ENCODE data around the gene JOSD2. TPM values are rescaled to one million over a fixed set of nuclear protein-coding genes. Genes with fewer than 3 reads are reported as not detected.

Gene JOSD2
- total and polyA plus RNA-seq, 2 donors (not counting 3 experiments of a cell fraction or from before 2014, with no cell fraction given) = 37.4 to 62.8 TPM

GRCh38 chr19:50459638-50460037 lies 51.4 kb downstream of the JOSD2 start:
- H3K9me3 ChIP-seq (replicated peaks; ENCODE audit: control insufficient read depth, insufficient read depth, low read length) = no peaks in the 10 kb centered on the region
- FAIRE-seq = no peak
- DNase-seq (ENCODE audit: low read depth, low spot score) = no peak
- no peak overlapping the region for H2AFZ ChIP-seq (ENCODE audit: low read depth, low read length)
- CTCF ChIA-PET = interaction anchor here (0.9 to 7.4 kb wide), 4 partner anchors 14 to 131 kb away, joined by 3 to 144 read pairs (median 40); no protein-coding TSS in a partner anchor
- no peaks in the 10 kb centered on the region for H3K79me2 ChIP-seq (ENCODE audit: control insufficient read depth, insufficient read depth, low read length)
- H3K9me1 ChIP-seq (replicated peaks; ENCODE audit: control insufficient read depth, extremely low read depth, insufficient read depth, low read length) = no peaks in the 10 kb centered on the region
- no peak overlapping the region for H3K4me3 ChIP-seq (replicated peaks in 1 of 3; ENCODE audit: insufficient read depth in 1 of 3, low read depth in 1 of 3, low read length in 3 of 3)
- H3K27ac ChIP-seq (ENCODE audit: insufficient read depth, low read depth, low read length) = no peak overlapping the region
- no peak overlapping the region for H3K4me2 ChIP-seq (ENCODE audit: insufficient read depth, low read length)
- dilution Hi-C loops (cut with MboI; ENCODE audit: extremely low pct_ligation_motif_present, low sequenced_read_pairs) (no loop called here), intact Hi-C loops (cut with micrococcal nuclease) (loop anchor here (2.0 kb wide), 1 partner anchor 17 kb away; the partner anchor contains the start of genes EMC10 and GARIN5A)
- H4K20me1 ChIP-seq (replicated peaks; ENCODE audit: control insufficient read depth, extremely low read depth, insufficient read depth, low read length) = no peaks in the 10 kb centered on the region
- POLR2A ChIA-PET = no interaction called here
- no peak overlapping the region for H3K9ac ChIP-seq (replicated peaks; ENCODE audit: extremely low read depth, insufficient read depth, low read length)
- H3K36me3 ChIP-seq (ENCODE audit: control insufficient read depth in 2 of 2, extremely low read depth in 1 of 2, insufficient read depth in 2 of 2, low read length in 2 of 2) = no peaks in the 10 kb centered on the region
- no peaks in the 10 kb centered on the region for H3K4me1 ChIP-seq (ENCODE audit: control insufficient read depth, extremely low read depth, insufficient read depth, low read length)
- TF ChIP-seq POLR2A (IDR thresholded peaks at IDR 0.05; ENCODE audit: low read depth, low read length) (no peak), JUN (IDR thresholded peaks at IDR 0.05; ENCODE audit: borderline replicate concordance, insufficient read depth, insufficient read length, low read depth) (no peak)
- TF ChIP-seq, protein P1, sequence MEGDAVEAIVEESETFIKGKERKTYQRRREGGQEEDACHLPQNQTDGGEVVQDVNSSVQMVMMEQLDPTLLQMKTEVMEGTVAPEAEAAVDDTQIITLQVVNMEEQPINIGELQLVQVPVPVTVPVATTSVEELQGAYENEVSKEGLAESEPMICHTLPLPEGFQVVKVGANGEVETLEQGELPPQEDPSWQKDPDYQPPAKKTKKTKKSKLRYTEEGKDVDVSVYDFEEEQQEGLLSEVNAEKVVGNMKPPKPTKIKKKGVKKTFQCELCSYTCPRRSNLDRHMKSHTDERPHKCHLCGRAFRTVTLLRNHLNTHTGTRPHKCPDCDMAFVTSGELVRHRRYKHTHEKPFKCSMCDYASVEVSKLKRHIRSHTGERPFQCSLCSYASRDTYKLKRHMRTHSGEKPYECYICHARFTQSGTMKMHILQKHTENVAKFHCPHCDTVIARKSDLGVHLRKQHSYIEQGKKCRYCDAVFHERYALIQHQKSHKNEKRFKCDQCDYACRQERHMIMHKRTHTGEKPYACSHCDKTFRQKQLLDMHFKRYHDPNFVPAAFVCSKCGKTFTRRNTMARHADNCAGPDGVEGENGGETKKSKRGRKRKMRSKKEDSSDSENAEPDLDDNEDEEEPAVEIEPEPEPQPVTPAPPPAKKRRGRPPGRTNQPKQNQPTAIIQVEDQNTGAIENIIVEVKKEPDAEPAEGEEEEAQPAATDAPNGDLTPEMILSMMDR (IDR thresholded peaks at IDR 0.05; ENCODE audit: extremely low read depth in 1 of 2, insufficient read depth in 1 of 2, low read depth in 1 of 2, low read length in 2 of 2) = no peak
- no TSS peak for BruUV-seq (replicated peaks)
- no peaks in the 10 kb centered on the region for H3K27me3 ChIP-seq (ENCODE audit: control insufficient read depth in 2 of 2, insufficient read depth in 2 of 2, low read length in 2 of 2)

DNA sequence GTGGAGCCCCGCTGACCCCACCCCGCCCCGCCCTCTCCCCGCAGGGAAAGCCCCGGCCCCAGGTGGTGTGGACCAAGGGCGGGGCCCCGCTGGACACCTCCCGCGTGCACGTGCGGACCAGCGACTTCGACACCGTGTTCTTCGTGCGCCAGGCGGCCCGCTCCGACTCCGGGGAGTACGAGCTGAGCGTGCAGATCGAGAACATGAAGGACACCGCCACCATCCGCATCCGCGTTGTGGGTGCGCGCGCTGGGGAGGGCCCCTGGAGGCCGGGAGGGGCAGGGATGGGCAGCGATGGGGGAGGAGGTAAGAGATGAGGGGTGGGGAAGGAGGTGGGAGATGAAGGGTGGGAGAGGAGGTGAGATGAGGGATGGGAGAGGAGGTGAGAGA lies 51.9 kb downstream of the JOSD2 start:
- no peaks in the 10 kb centered on the region for H4K20me1 ChIP-seq (replicated peaks; ENCODE audit: control insufficient read depth, extremely low read depth, insufficient read depth, low read length)
- intact Hi-C loops (cut with micrococcal nuclease) = no loop called here
- no peaks in the 10 kb centered on the region for H3K79me2 ChIP-seq (ENCODE audit: control insufficient read depth, insufficient read depth, low read length)
- POLR2A ChIA-PET = no interaction called here
- no peak overlapping the region for H3K4me3 ChIP-seq (replicated peaks in 1 of 3; ENCODE audit: insufficient read depth in 1 of 3, low read depth in 1 of 3, low read length in 3 of 3)
- no peak overlapping the region for H3K9ac ChIP-seq (replicated peaks; ENCODE audit: extremely low read depth, insufficient read depth, low read length)
- no peaks in the 10 kb centered on the region for H3K27me3 ChIP-seq (ENCODE audit: control insufficient read depth in 2 of 2, insufficient read depth in 2 of 2, low read length in 2 of 2)
- H3K4me1 ChIP-seq (ENCODE audit: control insufficient read depth, extremely low read depth, insufficient read depth, low read length) = no peaks in the 10 kb centered on the region
- FAIRE-seq (no peak), DNase-seq (ENCODE audit: low read depth, low spot score) (no peak)
- dilution Hi-C loops (cut with MboI; ENCODE audit: extremely low pct_ligation_motif_present, low sequenced_read_pairs) = no loop called here
- H3K36me3 ChIP-seq (ENCODE audit: control insufficient read depth in 2 of 2, extremely low read depth in 1 of 2, insufficient read depth in 2 of 2, low read length in 2 of 2) = no peaks in the 10 kb centered on the region
- H2AFZ ChIP-seq (ENCODE audit: low read depth, low read length) = no peak overlapping the region
- H3K9me3 ChIP-seq (replicated peaks; ENCODE audit: control insufficient read depth, insufficient read depth, low read length) = no peaks in the 10 kb centered on the region
- no TSS peak for BruUV-seq (replicated peaks)
- CTCF ChIA-PET = interaction anchor here (2.5 kb wide), 1 partner anchor 102 kb away, joined by 8 read pairs; no protein-coding TSS in a partner anchor
- TF ChIP-seq EZH2 (IDR thresholded peaks at IDR 0.05; ENCODE audit: borderline replicate concordance, low read depth, low read length, severe bottlenecking) (no peak), GATA2 (IDR thresholded peaks at IDR 0.05; ENCODE audit: insufficient read depth, insufficient read length, low read depth, low read length) (no peak), JUN (IDR thresholded peaks at IDR 0.05; ENCODE audit: borderline replicate concordance, insufficient read depth, insufficient read length, low read depth) (no peak), FOS (IDR thresholded peaks at IDR 0.05; ENCODE audit: borderline replicate concordance, insufficient read depth, low read length) (no peak), POLR2A (IDR thresholded peaks at IDR 0.05; ENCODE audit: low read depth, low read length) (no peak), POLR2AphosphoS5 (IDR thresholded peaks at IDR 0.05; ENCODE audit: insufficient read depth, low read depth, low read length) (no peak), MYC (IDR thresholded peaks at IDR 0.05; ENCODE audit: low read depth, low read length) (no peak)
- TF ChIP-seq, protein P2, sequence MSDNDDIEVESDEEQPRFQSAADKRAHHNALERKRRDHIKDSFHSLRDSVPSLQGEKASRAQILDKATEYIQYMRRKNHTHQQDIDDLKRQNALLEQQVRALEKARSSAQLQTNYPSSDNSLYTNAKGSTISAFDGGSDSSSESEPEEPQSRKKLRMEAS (IDR thresholded peaks at IDR 0.05; ENCODE audit: insufficient read depth, insufficient read length) = no peak
- TF ChIP-seq, protein P1 (IDR thresholded peaks at IDR 0.05; ENCODE audit: extremely low read depth in 1 of 2, insufficient read depth in 1 of 2, low read depth in 1 of 2, low read length in 2 of 2) = no peak
- H3K27ac ChIP-seq (ENCODE audit: insufficient read depth, low read depth, low read length) = no peak overlapping the region
- no peaks in the 10 kb centered on the region for H3K9me1 ChIP-seq (replicated peaks; ENCODE audit: control insufficient read depth, extremely low read depth, insufficient read depth, low read length)
- no peak overlapping the region for H3K4me2 ChIP-seq (ENCODE audit: insufficient read depth, low read length)

Data from endothelial cell of umbilical vein (primary cell).